ENCODE results near the gene SCEL. TPM values are rescaled to one million over a fixed set of nuclear protein-coding genes. Genes with fewer than 3 reads are reported as not detected.

Gene SCEL
- total RNA-seq, 2 experiments from 2014 or later, result not detected

GRCh38 chr13:77528414-77528813, 7.1 kb upstream of the SCEL start:
- Histone ChIP-seq H4K20me1 (ENCODE audit: insufficient read depth, low read length) (no peaks in the 10 kb centered on the region), H3K9me3 (ENCODE audit: low read length) (no peaks in the 10 kb centered on the region), H3K4me2 (ENCODE audit: low read length) (no peak overlapping the region), H3K4me3 (ENCODE audit: low read depth, low read length, poor library complexity, severe bottlenecking) (no peak overlapping the region), H3K9me2 (ENCODE audit: insufficient read depth, low read length) (no peaks in the 10 kb centered on the region), H2AFZ (ENCODE audit: low read length) (no peak overlapping the region), H3K4me1 (ENCODE audit: insufficient read depth, low read length, poor library complexity, severe bottlenecking) (no peaks in the 10 kb centered on the region), H3K36me3 (ENCODE audit: insufficient read depth, low read length) (no peaks in the 10 kb centered on the region), H3K79me2 (ENCODE audit: insufficient read depth, low read depth, low read length) (no peaks in the 10 kb centered on the region), H3K27ac (ENCODE audit: low read depth, low read length, poor library complexity, severe bottlenecking) (no peak overlapping the region)
- no peak for TF ChIP-seq CTCF (conservative IDR thresholded peaks at IDR 0.05; ENCODE audit: low read length)
- no peak for TF ChIP-seq EZH2phosphoT487 (IDR thresholded peaks at IDR 0.05; ENCODE audit: borderline replicate concordance, low read depth, low read length)
- POLR2A ChIA-PET, result interaction anchor here (0.6 to 0.7 kb wide), 3 partner anchors 33 to 202 kb away, joined by 3 to 4 read pairs (median 3); no protein-coding TSS in a partner anchor
- CTCF ChIA-PET (ENCODE audit: unreplicated experiment), result interaction anchor here (1.4 kb wide), 1 partner anchor 36 kb away, joined by 3 read pairs; no protein-coding TSS in a partner anchor
- intact Hi-C loops (cut with micrococcal nuclease; ENCODE audit: unreplicated experiment), result no loop called here
- no TSS peak for BruUV-seq (replicated peaks)
- no peak for DNase-seq (ENCODE audit: low spot score)

GRCh38 chr13:77528834-77529500, 6.5 kb upstream of the SCEL start:
- CTCF ChIA-PET (ENCODE audit: unreplicated experiment), result interaction anchor here (1.4 kb wide), 1 partner anchor 36 kb away, joined by 3 read pairs; no protein-coding TSS in a partner anchor
- no peak overlapping the region for H3K4me2 ChIP-seq (ENCODE audit: low read length)
- H3K79me2 ChIP-seq (ENCODE audit: insufficient read depth, low read depth, low read length), result no peaks in the 10 kb centered on the region
- no peaks in the 10 kb centered on the region for H3K9me2 ChIP-seq (ENCODE audit: insufficient read depth, low read length)
- H3K4me3 ChIP-seq (ENCODE audit: low read depth, low read length, poor library complexity, severe bottlenecking), result no peak overlapping the region
- no peaks in the 10 kb centered on the region for H4K20me1 ChIP-seq (ENCODE audit: insufficient read depth, low read length)
- no TSS peak for BruUV-seq (replicated peaks)
- no peaks in the 10 kb centered on the region for H3K4me1 ChIP-seq (ENCODE audit: insufficient read depth, low read length, poor library complexity, severe bottlenecking)
- no peak overlapping the region for H2AFZ ChIP-seq (ENCODE audit: low read length)
- POLR2A ChIA-PET, result interaction anchor here (0.6 to 0.8 kb wide), 3 partner anchors 9 to 201 kb away, joined by 3 to 4 read pairs (median 3); no protein-coding TSS in a partner anchor
- H3K36me3 ChIP-seq (ENCODE audit: insufficient read depth, low read length), result no peaks in the 10 kb centered on the region
- no peak for DNase-seq (ENCODE audit: low spot score)
- intact Hi-C loops (cut with micrococcal nuclease; ENCODE audit: unreplicated experiment), result no loop called here
- H3K27ac ChIP-seq (ENCODE audit: low read depth, low read length, poor library complexity, severe bottlenecking), result no peak overlapping the region
- H3K9me3 ChIP-seq (ENCODE audit: low read length), result no peaks in the 10 kb centered on the region
- TF ChIP-seq EZH2phosphoT487 (IDR thresholded peaks at IDR 0.05; ENCODE audit: borderline replicate concordance, low read depth, low read length), result no peak
- TF ChIP-seq CTCF (conservative IDR thresholded peaks at IDR 0.05; ENCODE audit: low read length), result no peak

GRCh38 chr13:77529501-77529840, 6.0 kb upstream of the SCEL start:
- CTCF ChIA-PET (ENCODE audit: unreplicated experiment), result no interaction called here
- no peak overlapping the region for H3K4me2 ChIP-seq (ENCODE audit: low read length)
- no peaks in the 10 kb centered on the region for H3K9me3 ChIP-seq (ENCODE audit: low read length)
- no peaks in the 10 kb centered on the region for H3K9me2 ChIP-seq (ENCODE audit: insufficient read depth, low read length)
- H3K4me3 ChIP-seq (ENCODE audit: low read depth, low read length, poor library complexity, severe bottlenecking), result no peak overlapping the region
- H3K36me3 ChIP-seq (ENCODE audit: insufficient read depth, low read length), result no peaks in the 10 kb centered on the region
- no peaks in the 10 kb centered on the region for H3K79me2 ChIP-seq (ENCODE audit: insufficient read depth, low read depth, low read length)
- no peak overlapping the region for H3K27ac ChIP-seq (ENCODE audit: low read depth, low read length, poor library complexity, severe bottlenecking)
- no peak overlapping the region for H2AFZ ChIP-seq (ENCODE audit: low read length)
- intact Hi-C loops (cut with micrococcal nuclease; ENCODE audit: unreplicated experiment), result no loop called here
- no peaks in the 10 kb centered on the region for H3K4me1 ChIP-seq (ENCODE audit: insufficient read depth, low read length, poor library complexity, severe bottlenecking)
- H4K20me1 ChIP-seq (ENCODE audit: insufficient read depth, low read length), result no peaks in the 10 kb centered on the region
- DNase-seq (ENCODE audit: low spot score), result no peak
- no peak for TF ChIP-seq CTCF (conservative IDR thresholded peaks at IDR 0.05; ENCODE audit: low read length)
- no TSS peak for BruUV-seq (replicated peaks)
- POLR2A ChIA-PET, result interaction anchor here (0.8 kb wide), 1 partner anchor 9 kb away, joined by 3 read pairs; no protein-coding TSS in a partner anchor
